Measurements from ENCODE around the gene GPRC5C. TPM values are rescaled to one million over a fixed set of nuclear protein-coding genes. Genes with fewer than 3 reads are reported as not detected.

The GPRC5C gene
- total and polyA plus RNA-seq, 2 of the 13 experiments (the other 11 are each of a cell fraction or from before 2014, with no cell fraction given) = 85.6 to 300 TPM

- ATAC-seq (no peak), FAIRE-seq (no peak), DNase-seq (ENCODE audit: low spot score) (no peak)
- no peaks in the 10 kb centered on the region; a peak in 1 of 5 replicates for H3K27me3 ChIP-seq (ENCODE audit: control insufficient read depth in 1 of 2, insufficient read depth in 2 of 2, low read length in 2 of 2)
- no peak overlapping the region for H3K4me3 ChIP-seq (replicated peaks in 1 of 3; ENCODE audit: insufficient read depth in 1 of 3, low read depth in 2 of 3, low read length in 3 of 3)
- no peak overlapping the region for H3K27ac ChIP-seq (ENCODE audit: extremely low read length, insufficient read depth, low read length)
- peaks cover 31% of the 10 kb centered on the region for H3K4me1 ChIP-seq (ENCODE audit: insufficient read depth, low read length)
- H3K79me2 ChIP-seq (ENCODE audit: insufficient read depth, low read length) = no peaks in the 10 kb centered on the region
- H3K36me3 ChIP-seq (replicated peaks in 1 of 2; ENCODE audit: control insufficient read depth in 1 of 2, insufficient read depth in 2 of 2, low read length in 2 of 2) = peaks cover 12 to 28% of the 10 kb centered on the region in 2 experiments
- intact Hi-C loops (cut with micrococcal nuclease; ENCODE audit: unreplicated experiment) = loop anchor here (10.0 kb wide), 1 partner anchor 245 kb away; the partner anchor contains the start of gene RPL38
- no peak overlapping the region for H3K9ac ChIP-seq (ENCODE audit: insufficient read depth, low read depth, low read length)
- no peak overlapping the region for H3K4me2 ChIP-seq (ENCODE audit: low read depth, low read length)
- H3K9me3 ChIP-seq (ENCODE audit: low read length) = no peaks in the 10 kb centered on the region
- no TSS peak for BruUV-seq (replicated peaks)
- no peaks in the 10 kb centered on the region; the same call in 1 of the 2 replicates for H4K20me1 ChIP-seq (ENCODE audit: insufficient read depth, low read length)
- no peak overlapping the region for H2AFZ ChIP-seq (ENCODE audit: low read length)
- TF ChIP-seq ELF4 (CRISPR knock-in tag; IDR thresholded peaks at IDR 0.05; ENCODE audit: borderline replicate concordance) (no peak), POLR2G (IDR thresholded peaks at IDR 0.05; ENCODE audit: low read depth, low read length) (peak; percentile 44; the same call in 1 of the 2 replicates), REST (IDR thresholded peaks at IDR 0.05; ENCODE audit: borderline replicate concordance in 1 of 2, low read depth in 1 of 2, low read length in 2 of 2) (no peak), POLR2A (IDR thresholded peaks at IDR 0.05; ENCODE audit: insufficient read depth in 1 of 2, low read depth in 2 of 2, low read length in 2 of 2) (0 out of 4 replicates have a peak, but pooled peaks of 1 of the 2 experiments have one; percentile 43)
- POLR2A ChIA-PET = interaction anchor here (1.3 to 6.2 kb wide), 4 partner anchors 7 to 33 kb away, joined by 9 to 126 read pairs (median 104); no protein-coding TSS in a partner anchor
- WGBS (ENCODE audit: low lambda C conversion rate) = 92% methylated on average over 3 of the region's 3 CpGs
- CTCF ChIA-PET (ENCODE audit: low intra/inter-chr PET ratio, low total read pairs) = no interaction called here
- in situ Hi-C loops (cut with HindIII; ENCODE audit: extremely low pct_ligation_motif_present, low pct_unique_long_range_greater_than_20kb) = no loop called here
Observed at GRCh38 chr17:74450231-74450630, 18.3 kb downstream of the GPRC5C start.

Data from HepG2 (cell line).